Cardiac muscle cell (in vitro differentiated cells and primary cell): ENCODE measurements around the gene LAMC1. TPM values are rescaled to one million over a fixed set of nuclear protein-coding genes. Genes with fewer than 3 reads are reported as not detected.

Source experiments
- DNase-seq, 2 donors: peaks; one replicate each; pipeline versions ENCODE4 v3.0.0 to v3.0.0-alpha.2; 2010 to 2017; ENCODE audit warnings: low read depth in 1 of 2, low spot score in 1 of 2
- H3K27ac ChIP-seq: fragments of 200-600 bp; sonication (generic); 2 replicates; pipeline ENCODE4 v1.5.1; 2016
- H3K27me3 ChIP-seq: fragments of 200-600 bp; sonication (generic); 2 replicates; pipeline ENCODE4 v1.6.0; 2016; ENCODE audit warnings: control low read depth
- H3K36me3 ChIP-seq: fragments of 200-600 bp; sonication (generic); 2 replicates; pipeline ENCODE4 v1.5.1; 2016; ENCODE audit warnings: control low read depth
- H3K4me1 ChIP-seq: fragments of 200-600 bp; sonication (generic); 2 replicates; pipeline ENCODE4 v1.8.1; 2017; ENCODE audit warnings: low read depth, mild to moderate bottlenecking, mixed run types
- H3K4me3 ChIP-seq: fragments of 200-600 bp; sonication (generic); 2 replicates; pipeline ENCODE4 v1.5.1; 2016; ENCODE audit warnings: mild to moderate bottlenecking
- H3K9me3 ChIP-seq: fragments of 200-600 bp; sonication (generic); 2 replicates; pipeline ENCODE4 v1.5.1; 2017; ENCODE audit warnings: low read depth, mild to moderate bottlenecking, control low read depth
- CTCF ChIP-seq: IDR thresholded peaks from 2 replicates; pipeline ENCODE4 v1.5.1; 2012; ENCODE audit warnings: low read depth, mild to moderate bottlenecking, low read length
- polyA plus RNA-seq: library from polyadenylated mRNA; unstranded; fragments of >200 nt; fragmentation: Nextera tagmentation; extraction: Ambion mirVana; gene quantifications from 2 replicates; pipeline ENCODE4 v1.2.1, GENCODE V29; 2016
- total RNA-seq: library from RNA; depleted of rRNA; stranded (reverse); fragments of >200 nt; gene quantifications from 2 replicates; pipeline ENCODE4 v1.2.3, GENCODE V29; 2016

Gene LAMC1
- total and polyA plus RNA-seq, 2 experiments from 2014 or later: 66.4 to 329 TPM

- no peak for TF ChIP-seq CTCF
- Histone ChIP-seq H3K27ac (peak overlapping the region; percentile 88), H3K4me3 (no peak overlapping the region), H3K36me3 (no peaks in the 10 kb centered on the region), H3K27me3 (peaks cover 2% of the 10 kb centered on the region), H3K4me1 (peaks cover 21% of the 10 kb centered on the region), H3K9me3 (no peaks in the 10 kb centered on the region)
- peak; percentile 19 to 97 for DNase-seq
Observed at GRCh38 chr1:183180218-183180617, 157.0 kb downstream of the LAMC1 start.

GRCh38 chr1:183180634-183181056 is 157.4 kb downstream of the LAMC1 start:
- peak overlapping the region; percentile 88 for H3K27ac ChIP-seq
- H3K4me3 ChIP-seq: no peak overlapping the region
- peak; percentile 12 to 90 for DNase-seq
- H3K27me3 ChIP-seq: peaks cover 6% of the 10 kb centered on the region
- H3K36me3 ChIP-seq: no peaks in the 10 kb centered on the region
- peaks cover 21% of the 10 kb centered on the region for H3K4me1 ChIP-seq
- TF ChIP-seq CTCF: no peak
- no peaks in the 10 kb centered on the region for H3K9me3 ChIP-seq

- H3K4me1 ChIP-seq: no peaks in the 10 kb centered on the region
- peak in 1 of 2 donors; percentile 62 for DNase-seq
- H3K9me3 ChIP-seq: no peaks in the 10 kb centered on the region
- no peak within 1 kb of the TSS for H3K27ac ChIP-seq
- TF ChIP-seq CTCF: peak; percentile 18
- peak within 1 kb of the TSS; percentile 34 for H3K4me3 ChIP-seq
- H3K36me3 ChIP-seq: no peaks in the 10 kb centered on the region
- peaks cover 19% of the 10 kb centered on the region for H3K27me3 ChIP-seq
Observed at GRCh38 chr1:183185941-183186490, 162.8 kb downstream of the LAMC1 start, which contains the start of gene LAMC2. Gene LAMC2 (plus strand): TSS chr1:183186264. CDS start chr1:183186353, 89 bp downstream.

DNA sequence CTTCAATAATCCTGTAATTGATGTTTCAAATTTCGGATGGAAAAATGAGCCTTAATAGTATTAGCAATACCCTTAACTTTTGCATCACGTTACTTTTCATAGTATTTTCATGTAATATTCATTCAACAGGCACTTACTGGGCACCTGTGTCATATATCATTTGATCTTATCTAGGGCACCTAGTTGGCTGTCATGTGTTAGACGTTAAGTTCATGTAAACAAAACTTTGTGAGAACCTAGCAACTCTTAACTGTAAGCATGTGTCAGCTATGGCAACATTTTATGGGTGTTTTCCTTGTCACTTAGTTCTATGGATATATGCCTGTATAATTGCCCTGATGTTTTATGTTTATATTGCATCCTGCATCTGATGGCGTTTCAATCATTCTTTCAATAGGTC is 163.6 kb downstream of the LAMC1 start:
- TF ChIP-seq CTCF: no peak
- no peak for DNase-seq
- no peaks in the 10 kb centered on the region for H3K9me3 ChIP-seq
- no peaks in the 10 kb centered on the region for H3K36me3 ChIP-seq
- no peak overlapping the region for H3K4me3 ChIP-seq
- no peak overlapping the region for H3K27ac ChIP-seq
- no peaks in the 10 kb centered on the region for H3K4me1 ChIP-seq
- H3K27me3 ChIP-seq: peaks cover 19% of the 10 kb centered on the region

DNA sequence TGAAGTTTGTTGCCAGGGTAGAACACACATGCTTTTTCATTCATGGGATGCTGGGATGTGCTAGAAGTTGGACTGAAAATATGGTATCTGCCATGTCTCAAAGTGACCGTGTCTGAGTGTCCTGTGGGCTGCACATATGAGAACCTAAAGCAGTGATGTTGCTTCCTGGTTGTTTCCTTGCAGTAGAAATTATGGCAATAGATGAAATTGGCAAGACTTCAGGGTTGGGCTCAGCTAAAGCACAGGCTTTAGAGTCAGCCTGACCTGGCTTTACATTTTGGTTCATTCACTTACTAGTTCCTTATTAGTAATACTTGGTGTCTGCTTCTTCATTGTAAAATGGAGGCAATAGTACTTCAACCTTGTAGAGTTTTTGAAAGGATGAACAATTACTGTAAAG is 165.0 kb downstream of the LAMC1 start:
- Histone ChIP-seq H3K36me3 (no peaks in the 10 kb centered on the region), H3K9me3 (no peaks in the 10 kb centered on the region), H3K27me3 (peaks cover 19% of the 10 kb centered on the region), H3K4me1 (no peaks in the 10 kb centered on the region), H3K27ac (no peak overlapping the region), H3K4me3 (no peak overlapping the region)
- no peak for TF ChIP-seq CTCF
- DNase-seq: no peak
